HPDE6-E6E7 (cell line): Measurements from ENCODE around the gene NLGN1.

Source experiments
- DNase-seq: peaks from one replicate; pipeline ENCODE4 v3.0.0; 2011; ENCODE audit warnings: missing footprints; ENCODE audit errors: extremely low spot score

The NLGN1 gene

DNA sequence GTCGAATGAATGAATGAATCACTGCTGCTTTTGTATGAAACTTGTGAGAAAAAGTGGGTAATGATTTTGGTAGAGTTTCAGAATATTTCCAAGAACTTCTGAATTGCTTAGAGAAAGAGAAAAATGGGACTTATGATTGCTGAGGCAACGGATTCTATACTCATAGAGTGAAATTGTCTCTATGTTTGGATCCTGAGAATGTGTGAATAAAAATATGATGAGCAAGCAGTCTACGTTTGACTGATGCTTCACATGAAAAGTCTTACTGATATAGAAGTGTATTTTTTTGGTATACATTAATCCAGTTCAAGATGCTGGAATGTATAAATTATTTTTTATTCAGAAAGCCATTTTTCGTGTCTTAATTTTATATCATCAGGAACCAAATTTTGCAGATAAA, 441.1 kb downstream of the NLGN1 start:
- DNase-seq, result no peak

- no peak for DNase-seq
Measured at GRCh38 chr3:173839859-173840258, 442.3 kb downstream of the NLGN1 start.

GRCh38 chr3:173841334-173841733, 443.8 kb downstream of the NLGN1 start:
- DNase-seq, result no peak

GRCh38 chr3:173843060-173843459, 445.5 kb downstream of the NLGN1 start:
- DNase-seq, result no peak

- DNase-seq, result no peak
Measured at GRCh38 chr3:173846584-173846983, 449.0 kb downstream of the NLGN1 start.

- DNase-seq, result no peak
Measured at GRCh38 chr3:173849489-173849888, 451.9 kb downstream of the NLGN1 start.

- DNase-seq, result no peak
Measured at GRCh38 chr3:173857154-173857553, 459.6 kb downstream of the NLGN1 start.

DNA sequence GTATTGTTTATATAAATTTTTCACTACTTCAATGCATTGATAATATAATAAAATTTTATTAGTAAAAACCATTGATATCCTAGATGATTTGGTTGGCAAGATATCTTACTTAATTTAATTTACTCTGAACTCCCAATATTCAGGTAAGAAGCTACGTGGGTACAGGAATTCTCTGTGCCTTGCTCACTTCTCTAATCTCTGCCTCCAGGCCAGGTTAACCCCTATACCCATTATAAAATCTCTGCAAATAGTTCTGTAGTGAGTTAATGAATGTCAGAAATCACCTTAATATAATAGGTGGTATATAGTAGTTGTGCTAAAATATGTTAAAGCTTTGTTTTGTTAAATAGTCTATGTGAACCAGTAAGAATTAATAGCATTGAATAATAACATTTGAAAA, 465.2 kb downstream of the NLGN1 start:
- no peak for DNase-seq

- DNase-seq, result no peak
Measured at GRCh38 chr3:173863551-173863950, 466.0 kb downstream of the NLGN1 start.

GRCh38 chr3:173865900-173866498, 468.5 kb downstream of the NLGN1 start:
- no peak for DNase-seq

GRCh38 chr3:173869766-173870165, 472.2 kb downstream of the NLGN1 start:
- DNase-seq, result no peak

DNA sequence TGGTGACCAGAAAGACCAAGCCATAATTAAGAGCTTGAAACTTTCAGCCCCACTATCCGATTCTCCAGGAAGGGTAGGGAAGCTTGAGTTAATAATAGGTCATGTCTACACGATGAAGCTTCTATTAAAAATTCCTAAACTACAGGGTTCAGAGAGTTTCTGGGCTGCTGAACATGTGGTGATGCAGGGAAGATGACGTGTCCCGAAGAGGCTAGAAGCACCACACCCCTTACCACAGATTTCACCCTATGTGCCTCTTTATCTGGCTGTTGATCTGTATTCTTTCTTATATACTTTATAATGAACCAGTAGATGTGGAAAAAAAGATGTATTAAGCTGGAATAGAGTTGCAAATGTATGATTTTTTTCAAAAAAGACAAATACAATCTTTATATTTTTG, 473.4 kb downstream of the NLGN1 start:
- no peak for DNase-seq

GRCh38 chr3:173875790-173876189, 478.2 kb downstream of the NLGN1 start:
- DNase-seq, result no peak

DNA sequence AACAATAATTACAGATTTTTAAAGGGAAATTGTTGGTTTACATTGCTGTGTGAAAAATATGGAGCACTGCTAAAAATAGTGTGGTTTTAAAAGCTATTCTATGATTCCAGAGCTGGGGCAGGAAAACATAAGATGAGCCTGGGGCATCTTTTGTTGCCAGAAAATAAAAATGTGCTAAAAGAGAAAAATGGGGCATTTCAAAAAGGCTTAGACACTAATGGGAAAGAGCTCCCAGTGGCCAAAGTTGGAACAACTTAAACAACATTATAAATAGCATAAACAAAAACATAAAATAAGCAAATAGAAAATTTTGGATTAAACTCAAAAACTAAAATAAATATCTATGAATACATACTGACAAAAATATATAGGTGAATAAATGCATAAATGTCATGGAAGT, 478.9 kb downstream of the NLGN1 start:
- DNase-seq, result no peak

- DNase-seq, result no peak
Measured at GRCh38 chr3:173887888-173888287, 490.3 kb downstream of the NLGN1 start.

DNA sequence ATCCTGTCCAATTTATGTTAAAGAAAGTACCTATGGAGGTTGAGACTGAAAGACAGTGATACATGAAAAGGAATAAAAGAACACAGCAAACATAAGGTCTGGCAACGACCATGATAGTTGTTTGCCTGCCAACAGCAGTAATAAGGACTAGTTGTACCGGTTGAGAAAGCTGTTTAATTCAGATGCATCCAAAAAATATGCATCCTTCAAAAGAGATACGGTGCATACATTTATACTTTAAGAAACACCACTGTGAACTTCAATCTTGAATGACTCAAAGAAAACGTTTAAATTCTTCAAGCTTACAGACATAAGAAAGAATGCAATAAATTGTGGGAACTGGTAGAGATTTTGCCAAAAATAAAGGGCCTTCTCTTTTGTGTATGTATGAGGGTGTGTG, 492.1 kb downstream of the NLGN1 start:
- no peak for DNase-seq

- DNase-seq, result no peak
Measured at GRCh38 chr3:173890091-173890490, 492.5 kb downstream of the NLGN1 start.

- peak; percentile 13 for DNase-seq
Measured at GRCh38 chr3:173891272-173892100, 493.9 kb downstream of the NLGN1 start.

DNA sequence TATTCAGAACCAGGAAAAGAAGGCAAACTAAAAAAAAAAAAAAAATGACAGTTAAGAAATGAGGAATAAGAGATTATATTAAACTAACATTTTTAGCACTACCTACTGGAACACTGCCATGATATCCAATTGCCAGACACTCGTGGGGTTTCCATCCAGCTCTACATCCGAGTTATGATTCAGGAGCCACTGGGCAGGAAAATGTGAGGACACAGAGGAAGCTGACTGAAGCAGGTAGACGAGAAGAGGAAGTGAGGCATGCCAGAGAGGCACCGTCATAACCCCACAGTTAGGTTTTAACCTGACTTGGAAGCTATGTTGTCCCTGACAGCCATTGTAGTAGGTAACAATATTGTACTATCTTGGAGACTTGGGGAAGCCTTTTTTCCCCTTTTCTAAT, 495.0 kb downstream of the NLGN1 start:
- peak; percentile 35 for DNase-seq

- DNase-seq, result no peak
Measured at GRCh38 chr3:173893066-173893465, 495.5 kb downstream of the NLGN1 start.

DNA sequence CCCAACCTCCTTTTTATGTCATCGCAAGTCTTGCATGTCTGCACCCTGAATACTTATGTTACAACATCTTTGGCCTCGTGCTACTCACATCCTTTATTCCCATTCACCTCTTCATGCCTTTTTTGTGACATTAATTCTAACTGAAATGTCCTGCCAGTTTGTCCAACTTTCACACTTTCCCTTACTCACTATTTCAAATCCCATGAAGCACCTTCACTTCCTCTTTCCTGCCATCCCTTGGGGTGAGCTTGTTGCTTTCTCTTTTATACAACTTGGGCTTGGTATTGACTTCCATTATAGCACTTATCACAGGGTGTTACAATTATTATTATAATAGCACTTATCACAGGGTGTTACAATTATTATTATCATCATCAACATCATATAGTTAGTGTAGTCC, 496.3 kb downstream of the NLGN1 start:
- no peak for DNase-seq

DNA sequence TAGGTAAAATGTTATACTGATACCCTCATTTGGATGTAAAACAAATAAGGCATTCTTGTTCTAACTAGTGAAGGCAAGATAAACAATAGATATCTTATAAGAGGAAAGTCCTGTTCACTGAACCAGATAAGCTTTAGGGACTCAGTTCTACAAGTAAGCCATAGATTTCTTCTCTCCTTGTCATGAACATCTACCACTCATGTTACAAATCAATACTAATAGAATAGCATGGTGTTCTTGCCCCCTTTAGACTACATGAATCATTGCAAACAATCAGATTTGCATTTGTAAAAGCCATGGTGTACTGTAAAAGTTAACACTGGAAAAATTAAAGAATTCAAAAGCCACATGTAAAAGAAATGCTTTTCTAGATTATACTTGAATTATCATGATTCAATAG, 500.1 kb downstream of the NLGN1 start:
- DNase-seq, result no peak

DNA sequence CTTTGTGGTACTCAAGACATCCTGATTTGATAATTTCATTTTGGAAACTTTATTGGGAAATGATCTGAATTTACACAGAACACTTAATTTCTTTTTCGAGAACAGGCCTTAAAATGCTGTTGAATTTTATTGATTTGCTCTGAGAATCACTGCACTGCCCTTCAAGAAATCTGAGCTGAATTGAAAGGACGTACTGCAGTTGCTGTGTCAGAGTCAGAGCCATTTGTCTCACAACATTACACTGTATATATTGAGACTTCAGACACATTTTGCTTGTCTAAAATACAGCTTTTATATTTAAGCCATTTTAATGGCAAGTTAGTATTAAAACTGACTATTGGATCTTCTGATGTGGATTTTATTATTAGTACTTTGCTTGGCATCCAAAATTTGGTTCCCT, 504.1 kb downstream of the NLGN1 start:
- DNase-seq, result no peak

- no peak for DNase-seq
Measured at GRCh38 chr3:173902401-173902800, 504.9 kb downstream of the NLGN1 start.
